H1 (cell line): ENCODE data around the gene TBC1D9. TPM values are rescaled to one million over a fixed set of nuclear protein-coding genes. Genes with fewer than 3 reads are reported as not detected.

Experiments
- ATF2 ChIP-seq: IDR thresholded peaks from 2 replicates; pipeline ENCODE4 v1.6.1; 2012; ENCODE audit warnings: low read length, inconsistent platforms
- BACH1 ChIP-seq: IDR thresholded peaks from 2 replicates; pipeline ENCODE4 v1.6.1; 2012; ENCODE audit warnings: low read length, improper control_type of control experiment
- CHD7 ChIP-seq: fragments of 300-600 bp; sonication (generic); IDR thresholded peaks from 2 replicates; pipeline ENCODE4 v1.7.1; 2012; ENCODE audit warnings: low read length, moderate library complexity, mild to moderate bottlenecking, inconsistent platforms; ENCODE audit not compliant: insufficient replicate concordance
- KDM1A ChIP-seq: fragments of 200-600, 300-600 bp; sonication (generic); IDR thresholded peaks from 2 replicates; pipeline ENCODE4 v1.7.1; 2016; ENCODE audit warnings: mild to moderate bottlenecking, low read length, borderline replicate concordance
- KDM5A ChIP-seq: fragments of 200-600 bp; IDR thresholded peaks from 2 replicates; pipeline ENCODE4 v1.7.1; 2012; ENCODE audit warnings: mild to moderate bottlenecking, low read length, inconsistent platforms, mixed read lengths
- POLR2AphosphoS5 ChIP-seq: IDR thresholded peaks from 2 replicates; pipeline ENCODE4 v1.6.1; 2011; ENCODE audit warnings: low read depth, low read length
- SAP30 ChIP-seq: fragments of 300-600 bp; sonication (generic); IDR thresholded peaks from 2 replicates; pipeline ENCODE4 v1.7.1; 2012; ENCODE audit warnings: low read length, moderate library complexity, mild to moderate bottlenecking, inconsistent platforms; ENCODE audit not compliant: insufficient read depth, insufficient replicate concordance
- SP1 ChIP-seq: IDR thresholded peaks from 2 replicates; pipeline ENCODE4 v1.6.1; 2011; ENCODE audit warnings: low read depth, low read length
- SP2 ChIP-seq: IDR thresholded peaks from 2 replicates; pipeline ENCODE4 v1.6.1; 2012; ENCODE audit warnings: mild to moderate bottlenecking, low read length, inconsistent platforms
- SUZ12 ChIP-seq: fragments of 200-600 bp; sonication (generic); IDR thresholded peaks from 2 replicates; pipeline ENCODE4 v1.6.1; 2012; ENCODE audit warnings: mild to moderate bottlenecking, inconsistent platforms, low read length, moderate library complexity, mixed read lengths
- ZNF274 ChIP-seq: IDR thresholded peaks from 2 replicates; pipeline ENCODE4 v1.7.0; 2012; ENCODE audit warnings: low read length, borderline replicate concordance; ENCODE audit errors: extremely low read depth
- polyA plus RNA-seq, 7 experiments: library from polyadenylated mRNA; depleted of rRNA in 3 of 7; stranded (reverse) in 5 of 7; unstranded in 2 of 7; fragments of >200 nt in 5 of 7; fragments of 200-250 nt in 2 of 7; gene quantifications; 1 replicate in 5 of 7; 2 replicates in 1 of 7; 4 replicates in 1 of 7; pipeline versions ENCODE4 v1.2.1 to v1.2.3, GENCODE V29; 2011 to 2013; ENCODE audit warnings: missing spikeins in 2 of 7, mixed read lengths in 2 of 7
- total RNA-seq: library from RNA; stranded (reverse); fragmentation: NEBNext Ultra II Directional; extraction: Animal tissue kit (Norgen Biotek cat#: 25700); gene quantifications from 2 replicates; pipeline ENCODE4 v1.2.1, GENCODE V29; 2021

Gene TBC1D9
- total and polyA plus RNA-seq, 2 of the 8 experiments (the other 6 are each of a cell fraction or from before 2014, with no cell fraction given) = 0.94 to 1.0 TPM

- TF ChIP-seq CHD7 (no peak), SAP30 (no peak), SP2 (no peak), BACH1 (no peak), ZNF274 (no peak), ATF2 (no peak), KDM5A (no peak), SUZ12 (no peak), KDM1A (no peak), SP1 (no peak), POLR2AphosphoS5 (no peak)
Observed at GRCh38 chr4:140641105-140641555, 115.1 kb downstream of the TBC1D9 start (continued).
